Activated CD8-positive, alpha-beta T cell treated with anti-CD3 and anti-CD28 coated beads for 36 hours (primary cell): ENCODE results near the gene MGMT. TPM values are rescaled to one million over a fixed set of nuclear protein-coding genes. Genes with fewer than 3 reads are reported as not detected.

Experiments used
- ATAC-seq: fragments of 200-7000 bp; cut with Tn5 transposase; one replicate; pipeline ENCODE4 v1.10.0; 2021; ENCODE audit warnings: mild to moderate bottlenecking, moderate library complexity
- CTCF ChIA-PET: fragments of 350-600 bp; sonication (Branson Sonifier 250); formaldehyde crosslinking; loops from one replicate; lab custom pipeline; 2021; ENCODE audit warnings: antibody characterized with exemption; lab: Charles Lee
- POLR2A ChIA-PET: fragments of 350-600 bp; sonication (Branson Sonifier 250); formaldehyde crosslinking; loops from one replicate; lab custom pipeline; 2021; ENCODE audit warnings: antibody characterized with exemption; lab: Charles Lee
- DNase-seq: peaks from one replicate; pipeline ENCODE4 v3.0.0-alpha.2; 2020
- H3K27ac Mint-ChIP-seq: one replicate; pipeline ENCODE4 v1.8.0; 2021; ENCODE audit warnings: mild to moderate bottlenecking, mixed read lengths
- H3K27me3 Mint-ChIP-seq: one replicate; pipeline ENCODE4 v1.8.0; 2021; ENCODE audit warnings: mixed read lengths
- H3K36me3 Mint-ChIP-seq: one replicate; pipeline ENCODE4 v1.8.0; 2021; ENCODE audit warnings: low read depth, mixed read lengths
- H3K4me1 Mint-ChIP-seq: one replicate; pipeline ENCODE4 v1.8.0; 2021; ENCODE audit warnings: low read depth, mixed read lengths
- H3K4me3 Mint-ChIP-seq: one replicate; pipeline ENCODE4 v1.8.0; 2021; ENCODE audit warnings: mild to moderate bottlenecking, moderate library complexity, mixed read lengths
- H3K9me3 Mint-ChIP-seq: one replicate; pipeline ENCODE4 v1.8.0; 2021; ENCODE audit warnings: mixed read lengths
- intact Hi-C: fragments of 100-400 bp; cut with micrococcal nuclease; formaldehyde crosslinking; loops from one replicate; pipeline ENCODE4 v1.10.0; 2022
- total RNA-seq, 2 experiments: library from RNA; stranded (reverse); gene quantifications; one replicate each; pipeline ENCODE4 v1.2.3, GENCODE V29; 2021
- TF ChIP-seq, protein P1 (sequence below): fragments of 200-600 bp; IDR thresholded peaks from one replicate; pipeline ENCODE4 v1.8.0; 2022; ENCODE audit warnings: antibody characterized with exemption, mild to moderate bottlenecking

MGMT gene
- total RNA-seq, 2 experiments from 2014 or later, result 16.2 to 17.0 TPM

DNA sequence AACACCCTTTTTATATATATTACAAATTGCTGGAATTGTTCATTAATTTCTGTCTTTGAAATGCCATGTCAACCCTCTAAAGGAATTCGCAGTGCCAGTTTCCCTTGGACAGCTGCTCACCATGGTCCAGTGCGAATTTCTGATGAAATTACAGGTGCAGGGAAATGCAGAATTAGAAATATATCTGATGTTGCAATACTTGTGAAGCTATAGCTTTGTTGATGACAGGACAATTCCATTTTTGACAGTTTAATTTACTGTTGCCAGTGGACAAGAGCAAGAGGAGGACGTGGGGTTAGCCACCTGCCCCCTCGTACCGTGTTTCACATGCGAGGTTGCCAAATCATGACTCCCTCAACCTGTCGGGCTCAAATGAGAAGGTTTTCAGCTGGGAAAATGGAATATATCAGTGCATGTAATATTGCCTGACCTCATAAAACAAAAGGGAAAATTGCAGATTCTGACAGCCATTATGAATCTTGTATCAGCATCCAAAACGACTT lies 140.6 kb downstream of the MGMT start:
- H3K4me1 Mint-ChIP-seq, result no peaks in the 10 kb centered on the region
- ATAC-seq (no peak), DNase-seq (no peak)
- no peaks in the 10 kb centered on the region for H3K27me3 Mint-ChIP-seq
- H3K4me3 Mint-ChIP-seq, result no peak overlapping the region
- no peaks in the 10 kb centered on the region for H3K9me3 Mint-ChIP-seq
- no peak overlapping the region for H3K27ac Mint-ChIP-seq
- intact Hi-C loops, result no loop called here
- H3K36me3 Mint-ChIP-seq, result peaks cover 38% of the 10 kb centered on the region
- ChIA-PET POLR2A (no interaction called here), CTCF (no interaction called here)
- TF ChIP-seq, protein P1, sequence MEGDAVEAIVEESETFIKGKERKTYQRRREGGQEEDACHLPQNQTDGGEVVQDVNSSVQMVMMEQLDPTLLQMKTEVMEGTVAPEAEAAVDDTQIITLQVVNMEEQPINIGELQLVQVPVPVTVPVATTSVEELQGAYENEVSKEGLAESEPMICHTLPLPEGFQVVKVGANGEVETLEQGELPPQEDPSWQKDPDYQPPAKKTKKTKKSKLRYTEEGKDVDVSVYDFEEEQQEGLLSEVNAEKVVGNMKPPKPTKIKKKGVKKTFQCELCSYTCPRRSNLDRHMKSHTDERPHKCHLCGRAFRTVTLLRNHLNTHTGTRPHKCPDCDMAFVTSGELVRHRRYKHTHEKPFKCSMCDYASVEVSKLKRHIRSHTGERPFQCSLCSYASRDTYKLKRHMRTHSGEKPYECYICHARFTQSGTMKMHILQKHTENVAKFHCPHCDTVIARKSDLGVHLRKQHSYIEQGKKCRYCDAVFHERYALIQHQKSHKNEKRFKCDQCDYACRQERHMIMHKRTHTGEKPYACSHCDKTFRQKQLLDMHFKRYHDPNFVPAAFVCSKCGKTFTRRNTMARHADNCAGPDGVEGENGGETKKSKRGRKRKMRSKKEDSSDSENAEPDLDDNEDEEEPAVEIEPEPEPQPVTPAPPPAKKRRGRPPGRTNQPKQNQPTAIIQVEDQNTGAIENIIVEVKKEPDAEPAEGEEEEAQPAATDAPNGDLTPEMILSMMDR, result no peak

GRCh38 chr10:129608653-129609052 lies 141.6 kb downstream of the MGMT start:
- ChIA-PET CTCF (no interaction called here), POLR2A (no interaction called here)
- Mint-ChIP-seq H3K4me1 (no peaks in the 10 kb centered on the region), H3K9me3 (no peaks in the 10 kb centered on the region), H3K27me3 (no peaks in the 10 kb centered on the region), H3K4me3 (no peak overlapping the region), H3K27ac (no peak overlapping the region), H3K36me3 (peaks cover 42% of the 10 kb centered on the region)
- intact Hi-C loops, result no loop called here
- no peak for DNase-seq
- no peak for ATAC-seq
- TF ChIP-seq, protein P1, result no peak

DNA sequence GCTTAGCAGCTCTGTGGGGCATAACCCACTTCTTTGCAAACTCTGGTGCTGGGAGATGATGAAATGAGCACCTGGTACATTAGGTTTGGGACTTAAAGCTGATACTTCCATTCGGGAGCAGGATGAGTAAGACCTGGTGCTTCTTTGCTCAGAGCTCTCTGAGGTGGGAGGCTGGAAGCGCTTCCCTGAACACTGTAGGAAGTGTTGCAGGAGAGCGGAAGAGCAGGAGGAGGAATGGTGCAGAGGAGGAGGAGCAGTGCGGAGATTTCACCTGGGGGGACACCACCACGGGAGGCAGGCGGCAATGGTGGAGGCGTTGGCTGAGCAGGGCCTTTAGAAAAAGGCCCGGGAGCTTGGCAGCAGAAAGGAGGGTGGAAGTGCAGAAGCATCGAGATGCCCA lies 142.5 kb downstream of the MGMT start:
- Mint-ChIP-seq H3K27me3 (no peaks in the 10 kb centered on the region), H3K4me3 (no peak overlapping the region), H3K4me1 (no peaks in the 10 kb centered on the region), H3K27ac (no peak overlapping the region), H3K9me3 (peaks cover 3% of the 10 kb centered on the region), H3K36me3 (peaks cover 45% of the 10 kb centered on the region)
- ChIA-PET POLR2A (no interaction called here), CTCF (no interaction called here)
- TF ChIP-seq, protein P1, result no peak
- intact Hi-C loops, result no loop called here
- DNase-seq (no peak), ATAC-seq (no peak)

DNA sequence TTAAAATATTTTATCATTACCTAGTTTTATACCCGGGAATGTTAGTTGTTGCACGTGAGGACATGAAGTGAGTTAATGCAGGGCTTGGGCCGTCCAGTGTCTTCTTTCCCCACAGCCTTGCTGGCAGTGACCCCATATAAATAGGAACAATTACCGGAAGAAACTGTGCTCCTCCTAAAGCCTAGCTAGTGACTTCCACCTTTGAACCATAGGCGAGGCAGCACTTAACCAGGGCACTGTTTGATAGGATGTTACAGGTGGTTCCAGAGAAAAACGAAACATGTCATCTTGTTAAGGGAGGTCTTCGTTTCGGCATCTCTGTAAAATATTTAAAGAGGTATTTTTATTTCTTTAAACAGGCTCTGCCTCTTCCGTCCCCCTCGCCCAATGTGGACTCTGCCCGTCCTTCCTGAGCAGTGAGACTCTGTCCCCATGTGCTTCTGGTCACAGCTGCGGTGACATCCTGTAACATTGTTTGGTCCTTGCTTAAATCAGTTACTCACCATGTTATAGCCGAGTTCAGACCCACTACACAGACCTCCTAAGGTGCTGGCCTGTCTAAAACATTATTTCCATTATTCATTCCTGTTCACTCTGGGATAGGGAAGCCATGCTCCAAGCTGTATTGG lies 145.6 kb downstream of the MGMT start:
- CTCF ChIA-PET, result no interaction called here
- ATAC-seq, result no peak
- peaks cover 56% of the 10 kb centered on the region for H3K36me3 Mint-ChIP-seq

GRCh38 chr10:129613377-129613980 lies 146.4 kb downstream of the MGMT start:
- ATAC-seq (no peak), DNase-seq (no peak)
- no peak overlapping the region for H3K4me3 Mint-ChIP-seq
- CTCF ChIA-PET, result no interaction called here
- H3K4me1 Mint-ChIP-seq, result no peaks in the 10 kb centered on the region
- POLR2A ChIA-PET, result no interaction called here
- peaks cover 54% of the 10 kb centered on the region for H3K36me3 Mint-ChIP-seq
- TF ChIP-seq, protein P1, result no peak
- intact Hi-C loops, result no loop called here
- H3K9me3 Mint-ChIP-seq, result peaks cover 9% of the 10 kb centered on the region
- no peak overlapping the region for H3K27ac Mint-ChIP-seq
- H3K27me3 Mint-ChIP-seq, result no peaks in the 10 kb centered on the region

More for the DNA sequence above, 145.6 kb downstream of the MGMT start:
- Mint-ChIP-seq H3K27ac (no peak overlapping the region), H3K27me3 (no peaks in the 10 kb centered on the region), H3K4me1 (no peaks in the 10 kb centered on the region), H3K9me3 (peaks cover 9% of the 10 kb centered on the region), H3K4me3 (no peak overlapping the region)
- DNase-seq, result no peak
- intact Hi-C loops, result no loop called here
- TF ChIP-seq, protein P1, result no peak
- POLR2A ChIA-PET, result no interaction called here
